Heart left ventricle (tissue), 16 donors: ENCODE data around the gene SPECC1. TPM values are rescaled to one million over a fixed set of nuclear protein-coding genes. Genes with fewer than 3 reads are reported as not detected.

Experiments used
- ATAC-seq, 4 donors: fragments of 200-7000 bp; cut with Tn5 transposase; one replicate each; pipeline ENCODE4 v1.9.1; 2020 to 2022; ENCODE audit warnings: moderate library complexity in 4 of 4, mild to moderate bottlenecking in 3 of 4, moderate number of reproducible peaks in 1 of 4
- DNase-seq, 5 donors: peaks; one replicate each; pipeline ENCODE4 v3.0.0-alpha.2; 2020
- H3K27ac ChIP-seq, 12 donors: fragments of 200-600 bp; sonication (generic) in 4 of 12; one replicate each; pipeline versions ENCODE4 v1.5.0 to v1.8.0; 2016 to 2022; ENCODE audit warnings: mild to moderate bottlenecking in 2 of 12
- H3K27me3 ChIP-seq, 9 donors: fragments of 200-600 bp; sonication (generic) in 2 of 9; one replicate each; pipeline versions ENCODE4 v1.5.1 to v1.8.0; 2016 to 2022; ENCODE audit warnings: mild to moderate bottlenecking in 3 of 9
- H3K36me3 ChIP-seq, 9 donors: fragments of 200-600 bp; sonication (generic) in 2 of 9; one replicate each; pipeline versions ENCODE4 v1.5.0 to v1.8.0; 2018 to 2022; ENCODE audit warnings: mild to moderate bottlenecking in 2 of 9
- H3K4me1 ChIP-seq, 12 donors: fragments of 200-600 bp; sonication (generic) in 4 of 12; one replicate each; pipeline versions ENCODE4 v1.5.0 to v1.8.0; 2016 to 2022; ENCODE audit warnings: mild to moderate bottlenecking in 3 of 12
- H3K4me3 ChIP-seq, 12 donors: fragments of 200-600 bp; sonication (generic) in 4 of 12; one replicate each; pipeline versions ENCODE4 v1.5.0 to v1.8.0; 2017 to 2022; ENCODE audit warnings: mild to moderate bottlenecking in 9 of 12, moderate library complexity in 4 of 12
- H3K9me3 ChIP-seq, 12 donors: fragments of 200-600 bp; sonication (generic) in 4 of 12; one replicate each; pipeline versions ENCODE4 v1.5.0 to v1.8.0; 2016 to 2022; ENCODE audit warnings: mild to moderate bottlenecking in 1 of 12
- POLR2A ChIP-seq, 2 donors: fragments of 450-650 bp; IDR thresholded peaks; one replicate each; pipeline ENCODE4 v1.6.1; 2017; ENCODE audit warnings: antibody characterized with exemption in 2 of 2, mild to moderate bottlenecking in 2 of 2, moderate library complexity in 2 of 2
- WGBS, 4 donors: extraction: QIAGEN DNeasy Blood & Tissue Kit in 2 of 4; methylation state at CpG; one replicate each; pipeline versions ENCODE4 v1.1.5 to v1.1.7; 2013 to 2018; 5-methylcytosine and 5-hydroxymethylcytosine counted together
- intact Hi-C, 10 donors: fragments of 100-400 bp; cut with DNase I; formaldehyde crosslinking; loops; one replicate each; pipeline versions ENCODE4 v1.11.1 to v1.14.2; 2022
- polyA plus RNA-seq, 2 donors: library from polyadenylated mRNA; stranded (reverse); fragments of 200-250 nt; gene quantifications; one replicate each; pipeline ENCODE4 v1.2.3, GENCODE V29; 2013
- total RNA-seq, 9 donors: library from RNA; depleted of rRNA in 2 of 9; stranded (reverse); fragments of >200 nt in 2 of 9; fragmentation: NEBNext Ultra II Directional in 3 of 9; extraction: Animal tissue kit (Norgen Biotek cat#: 25700) in 3 of 9; gene quantifications; one replicate each; pipeline versions ENCODE4 v1.1.0 to v1.2.4, GENCODE V29; 2016 to 2023
- TF ChIP-seq, protein P1 (sequence below), 12 donors: fragments of 200-600 bp; sonication (generic) in 4 of 12; IDR thresholded peaks; one replicate each; pipeline versions ENCODE4 v1.5.0 to v1.8.0; 2018 to 2022; ENCODE audit warnings: antibody characterized with exemption in 12 of 12, mild to moderate bottlenecking in 5 of 12
- donor health status: ischemic (EF 13 %, LVEDD 7.1; RV severe dilation, severe dysfunction).
- donor health status: healthy with polysubstance abuse.
- donor health status: DM: no; HTN: yes; CAD: no.
- donor health status: DM: no; HTN: no; CAD: no.
- donor health status: ischemic (EF 25% LVEDD 6.9; RV normal size, moderate dysfunction).
- donor health status: ischemic (EF 25% LVEDD 5.7; RV mildly dilated, moderate dysfunction).
- donor health status: healthy.
- donor health status: DM: yes; HTN: yes; CAD: no.
- donor health status: ischemic (EF 35%, LVEDD 5.7; RV mildly dilated, moderate dysfunction).
- donor health status: nonischemic (EF 11% LVEDD 7.7; RV severe dilation, severe dysfunction).
- donor health status: DM: yes; HTN: yes; CAD: no.
- donor health status: PGD.
- donor health status: ischemic (EF 29% LVEDD 5.4; RV normal size, mild dysfunction).
- donor health status: nonischemic (EF 23%, LVEDD 6.1; RV moderate dilation, normal function).

Gene SPECC1
- total and polyA plus RNA-seq, 11 donors, result 3.8 to 18.4 (median 10.6) TPM

DNA sequence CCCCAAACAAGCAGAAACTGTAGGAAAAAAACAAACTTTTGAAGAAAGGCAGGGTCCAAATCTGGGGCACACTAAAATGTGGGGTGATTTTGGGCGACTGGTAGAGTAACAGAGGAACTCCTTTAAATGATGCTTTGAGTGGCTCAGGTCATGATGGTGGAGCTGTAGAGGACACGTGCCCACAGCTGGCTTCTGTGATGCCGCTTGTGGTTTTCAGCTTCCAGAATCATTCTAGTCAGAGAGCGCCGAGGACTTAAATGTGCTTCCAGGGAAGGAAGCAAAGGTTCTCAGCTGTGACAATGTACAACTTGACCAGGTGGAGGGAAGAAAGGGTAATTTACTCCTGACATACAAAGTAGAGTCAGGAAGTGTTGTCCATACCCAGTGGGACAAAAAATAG, 295.8 kb downstream of the SPECC1 start:
- H3K27me3 ChIP-seq, result no peaks in the 10 kb centered on the region
- 86 to 95% (median 93%) methylated on average over 5 of the region's 5 CpGs for WGBS, 4 donors
- no peak for TF ChIP-seq POLR2A (IDR thresholded peaks at IDR 0.05)
- TF ChIP-seq, protein P1, sequence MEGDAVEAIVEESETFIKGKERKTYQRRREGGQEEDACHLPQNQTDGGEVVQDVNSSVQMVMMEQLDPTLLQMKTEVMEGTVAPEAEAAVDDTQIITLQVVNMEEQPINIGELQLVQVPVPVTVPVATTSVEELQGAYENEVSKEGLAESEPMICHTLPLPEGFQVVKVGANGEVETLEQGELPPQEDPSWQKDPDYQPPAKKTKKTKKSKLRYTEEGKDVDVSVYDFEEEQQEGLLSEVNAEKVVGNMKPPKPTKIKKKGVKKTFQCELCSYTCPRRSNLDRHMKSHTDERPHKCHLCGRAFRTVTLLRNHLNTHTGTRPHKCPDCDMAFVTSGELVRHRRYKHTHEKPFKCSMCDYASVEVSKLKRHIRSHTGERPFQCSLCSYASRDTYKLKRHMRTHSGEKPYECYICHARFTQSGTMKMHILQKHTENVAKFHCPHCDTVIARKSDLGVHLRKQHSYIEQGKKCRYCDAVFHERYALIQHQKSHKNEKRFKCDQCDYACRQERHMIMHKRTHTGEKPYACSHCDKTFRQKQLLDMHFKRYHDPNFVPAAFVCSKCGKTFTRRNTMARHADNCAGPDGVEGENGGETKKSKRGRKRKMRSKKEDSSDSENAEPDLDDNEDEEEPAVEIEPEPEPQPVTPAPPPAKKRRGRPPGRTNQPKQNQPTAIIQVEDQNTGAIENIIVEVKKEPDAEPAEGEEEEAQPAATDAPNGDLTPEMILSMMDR (IDR thresholded peaks at IDR 0.05), result no peak
- peaks cover 0 to 32% (median 16%) of the 10 kb centered on the region in 12 donors for H3K9me3 ChIP-seq
- DNase-seq (no peak), ATAC-seq (no peak)
- intact Hi-C loops, result no loop called here
- H3K4me1 ChIP-seq, result peaks cover 0 to 3% (median 0%) of the 10 kb centered on the region in 12 donors
- H3K36me3 ChIP-seq, result peaks cover 0 to 25% (median 6%) of the 10 kb centered on the region in 9 donors
- H3K4me3 ChIP-seq, result no peak overlapping the region
- H3K27ac ChIP-seq, result no peak overlapping the region

DNA sequence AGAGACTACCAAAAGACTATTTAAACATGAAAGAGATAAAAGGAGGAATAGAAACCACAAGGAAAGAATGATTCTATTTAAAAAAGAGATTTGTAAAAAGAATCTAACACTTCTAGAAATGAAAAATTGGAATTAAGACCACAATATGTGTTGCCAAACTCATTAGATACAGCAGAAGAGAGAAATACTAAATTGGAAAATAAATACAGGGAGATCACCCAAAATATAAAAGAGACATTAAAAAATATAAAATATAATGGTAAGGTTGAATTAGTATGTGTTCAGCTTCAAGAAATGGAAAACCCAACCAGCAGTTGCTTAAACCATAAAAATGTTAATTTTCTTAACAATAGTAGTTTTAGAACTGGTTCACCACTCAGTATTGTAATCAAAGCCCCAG, 297.8 kb downstream of the SPECC1 start:
- Histone ChIP-seq H3K27me3 (no peaks in the 10 kb centered on the region), H3K4me1 (no peaks in the 10 kb centered on the region), H3K9me3 (peaks cover 0 to 32% (median 16%) of the 10 kb centered on the region in 12 donors), H3K36me3 (peaks cover 0 to 21% (median 6%) of the 10 kb centered on the region in 9 donors), H3K4me3 (no peak overlapping the region), H3K27ac (no peak overlapping the region)
- ATAC-seq (no peak), DNase-seq (no peak)
- TF ChIP-seq, protein P1 (IDR thresholded peaks at IDR 0.05), result no peak
- no peak for TF ChIP-seq POLR2A (IDR thresholded peaks at IDR 0.05)
- intact Hi-C loops, result no loop called here

DNA sequence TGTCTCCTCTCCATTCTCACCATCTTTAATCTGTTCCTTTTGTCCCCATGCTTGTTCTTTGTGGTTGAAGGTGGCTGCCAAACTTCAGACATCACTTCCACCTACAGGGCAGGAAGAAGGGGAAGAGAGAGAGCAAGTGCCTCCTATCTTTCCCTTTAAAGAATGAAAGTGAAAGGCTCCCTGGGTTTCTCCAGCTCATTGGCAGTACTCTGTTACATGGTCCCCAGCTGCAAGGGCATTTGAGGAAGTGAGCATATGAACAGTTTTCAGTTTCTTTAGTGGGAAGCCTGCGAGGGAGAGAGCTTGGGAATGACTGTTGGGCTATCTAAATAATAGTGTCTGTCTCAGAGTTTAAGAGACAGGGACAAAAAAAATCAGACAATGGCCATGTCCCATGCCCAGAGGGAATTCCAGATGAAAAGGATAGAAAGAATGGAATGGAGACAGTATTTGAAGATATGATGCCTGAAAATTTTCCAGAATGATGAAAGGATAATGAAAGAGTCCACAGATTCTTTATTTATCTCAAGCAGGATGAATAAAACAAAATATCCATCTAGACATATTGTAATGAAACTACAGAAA, 298.3 kb downstream of the SPECC1 start:
- TF ChIP-seq, protein P1 (IDR thresholded peaks at IDR 0.05), result no peak
- TF ChIP-seq POLR2A (IDR thresholded peaks at IDR 0.05), result no peak
- H3K4me3 ChIP-seq, result no peak overlapping the region
- 86 to 90% (median 88%) methylated on average over 1 of the region's 1 CpG for WGBS, 4 donors
- intact Hi-C loops, result no loop called here
- no peaks in the 10 kb centered on the region for H3K27me3 ChIP-seq
- no peak for ATAC-seq
- DNase-seq, result no peak
- H3K27ac ChIP-seq, result no peak overlapping the region
- H3K36me3 ChIP-seq, result peaks cover 0 to 25% (median 6%) of the 10 kb centered on the region in 9 donors
- H3K9me3 ChIP-seq, result peaks cover 0 to 32% (median 16%) of the 10 kb centered on the region in 12 donors
- H3K4me1 ChIP-seq, result no peaks in the 10 kb centered on the region

DNA sequence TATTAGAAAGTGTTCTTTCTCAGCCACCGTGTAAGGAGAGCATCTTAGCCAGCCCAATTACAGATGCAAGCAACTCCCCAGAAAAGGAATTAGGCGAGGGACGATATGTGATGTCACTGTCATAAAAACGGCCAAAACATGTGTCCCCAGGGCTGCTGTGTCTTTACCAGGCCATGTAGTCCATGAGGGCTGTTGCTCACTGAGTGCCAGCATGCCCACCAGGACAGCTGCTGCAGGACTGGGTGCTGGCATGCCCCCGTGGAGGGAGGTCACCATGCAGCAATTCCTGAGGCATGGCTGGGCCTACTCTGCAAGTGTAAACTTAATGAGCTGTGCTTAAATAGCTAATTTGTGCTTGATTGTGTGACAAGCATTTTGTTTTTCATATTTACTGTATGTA, 301.3 kb downstream of the SPECC1 start:
- WGBS, 4 donors, result 87 to 89% (median 89%) methylated on average over 5 of the region's 5 CpGs
- no peak for TF ChIP-seq POLR2A (IDR thresholded peaks at IDR 0.05)
- TF ChIP-seq, protein P1 (IDR thresholded peaks at IDR 0.05), result no peak
- ATAC-seq (no peak), DNase-seq (no peak)
- Histone ChIP-seq H3K4me1 (no peaks in the 10 kb centered on the region), H3K9me3 (peaks cover 0 to 26% (median 16%) of the 10 kb centered on the region in 12 donors), H3K27ac (no peak overlapping the region), H3K27me3 (no peaks in the 10 kb centered on the region), H3K4me3 (no peak overlapping the region), H3K36me3 (peaks cover 0 to 36% (median 10%) of the 10 kb centered on the region in 9 donors)
- intact Hi-C loops, result loop anchor here in 8 of 10 donors (5.0 to 10.0 kb wide), 7 partner anchors 76 to 326 kb away; no protein-coding TSS in a partner anchor
